Hematopoietic multipotent progenitor cell treated with erythropoietin and hydrocortisone succinate and interleukin-3 and kit ligand, for 17 days (in vitro differentiated cells): Measurements from ENCODE around the gene MND1.

Source experiments
- DNase-seq: peaks from one replicate; pipeline ENCODE4 v3.0.0-alpha.2; 2015; ENCODE audit warnings: low spot score

The MND1 gene

GRCh38 chr4:153344131-153345011, at the start of gene MND1:
Gene MND1 (plus strand): TSS chr4:153344688. CDS start chr4:153344738, 50 bp downstream.
- peak; percentile 76 for DNase-seq

DNA sequence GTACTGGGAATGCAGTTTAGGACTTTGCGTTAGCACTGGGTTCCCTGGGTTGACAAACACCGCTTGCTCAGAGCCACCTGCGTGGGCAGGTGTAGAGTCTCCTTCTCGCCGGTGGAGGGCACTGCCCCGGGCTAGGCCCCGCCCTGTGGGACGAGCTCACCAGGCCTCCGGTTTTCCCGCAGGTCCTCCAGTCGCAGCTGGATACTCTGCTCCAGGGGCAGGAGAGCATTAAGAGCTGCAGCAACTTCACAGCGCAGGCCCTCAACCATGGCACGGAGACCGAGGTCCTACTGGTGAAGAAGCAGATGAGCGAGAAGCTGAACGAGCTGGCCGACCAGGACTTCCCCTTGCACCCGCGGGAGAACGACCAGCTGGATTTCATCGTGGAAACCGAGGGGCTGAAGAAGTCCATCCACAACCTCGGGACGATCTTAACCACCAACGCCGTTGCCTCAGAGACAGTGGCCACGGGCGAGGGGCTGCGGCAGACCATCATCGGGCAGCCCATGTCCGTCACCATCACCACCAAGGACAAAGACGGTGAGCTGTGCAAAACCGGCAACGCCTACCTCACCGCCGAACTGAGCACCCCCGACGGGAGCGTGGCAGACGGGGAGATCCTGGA, 49.2 kb upstream of the MND1 start:
- no peak for DNase-seq

GRCh38 chr4:153296040-153296823, 48.3 kb upstream of the MND1 start:
- DNase-seq: no peak

GRCh38 chr4:153297116-153297515, 47.4 kb upstream of the MND1 start:
- DNase-seq: no peak

GRCh38 chr4:153310793-153311192, 33.7 kb upstream of the MND1 start:
- DNase-seq: no peak

DNA sequence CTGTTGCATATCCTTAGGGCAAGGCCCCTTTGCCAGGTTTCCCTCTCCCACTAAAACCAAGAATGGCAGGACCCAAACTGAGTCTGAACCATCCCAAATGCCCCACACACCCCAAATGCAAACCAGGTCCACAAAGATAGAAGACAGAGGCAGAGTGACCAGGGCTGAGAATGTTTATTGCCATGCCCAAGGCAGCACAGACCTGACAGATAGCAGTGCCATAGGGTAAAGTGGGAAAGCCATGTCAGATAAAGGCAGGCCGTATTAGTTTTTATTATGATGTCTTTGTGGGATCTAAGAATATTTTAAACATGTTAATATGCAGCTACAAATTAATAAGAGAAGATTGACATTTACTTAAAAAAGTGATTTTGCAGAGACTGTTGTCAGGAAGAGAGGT, 29.6 kb upstream of the MND1 start:
- DNase-seq: no peak

DNA sequence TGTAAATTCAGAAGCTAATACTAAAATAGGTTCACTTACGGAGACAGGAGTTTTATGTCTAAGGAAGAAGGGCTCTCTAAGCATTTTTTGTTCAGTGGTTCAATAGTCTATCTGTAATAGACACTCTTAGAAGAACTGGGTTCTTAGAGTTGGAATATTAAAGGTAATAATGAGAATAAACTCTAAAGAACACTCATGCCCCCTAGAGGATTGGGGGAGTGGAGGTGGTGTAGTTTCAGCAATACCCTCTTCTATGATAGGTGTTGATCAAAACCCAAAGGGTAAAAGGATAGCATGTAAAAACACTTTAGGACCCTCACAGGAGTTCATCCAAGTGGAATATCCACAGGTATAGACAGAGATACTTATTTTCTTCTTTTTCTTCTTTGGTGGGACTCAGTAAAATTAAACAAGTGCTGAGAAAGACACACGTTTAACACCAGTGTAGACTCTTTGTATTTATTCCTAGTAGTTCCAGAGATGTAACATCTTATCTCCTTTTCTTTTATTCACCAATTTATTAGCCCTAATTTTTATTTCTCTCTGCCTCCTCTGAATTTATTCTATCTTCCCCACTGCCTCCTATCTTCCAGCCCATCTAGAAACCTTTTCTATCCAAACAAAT, 25.7 kb upstream of the MND1 start:
- peak; percentile 28 for DNase-seq

DNA sequence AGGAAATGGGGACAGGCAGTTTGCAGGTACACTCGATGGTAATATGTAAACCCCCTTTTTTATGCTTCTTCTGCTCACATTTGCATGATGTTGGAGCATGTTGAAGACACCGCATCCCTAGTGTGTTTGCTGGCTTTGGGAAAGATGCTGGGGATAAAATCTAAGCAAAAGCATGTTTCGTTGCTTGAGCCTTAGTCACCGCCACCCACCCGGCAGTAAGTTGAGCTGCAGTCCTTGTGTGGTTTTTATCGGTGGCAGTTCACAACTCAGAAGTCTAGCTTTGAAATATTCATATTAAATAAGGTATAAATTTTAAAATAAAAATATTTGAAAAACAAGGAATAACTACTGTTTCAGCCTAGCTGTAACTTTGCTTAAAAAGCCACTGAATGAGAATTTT, 21.7 kb upstream of the MND1 start:
- DNase-seq: no peak

- no peak for DNase-seq
Observed at GRCh38 chr4:153324046-153324445, 20.4 kb upstream of the MND1 start.

GRCh38 chr4:153325558-153325957, 18.9 kb upstream of the MND1 start:
- DNase-seq: no peak

GRCh38 chr4:153326513-153326912, 18.0 kb upstream of the MND1 start:
- no peak for DNase-seq

GRCh38 chr4:153327247-153327646, 17.2 kb upstream of the MND1 start:
- DNase-seq: no peak

GRCh38 chr4:153332936-153333335, 11.6 kb upstream of the MND1 start:
- DNase-seq: no peak

DNA sequence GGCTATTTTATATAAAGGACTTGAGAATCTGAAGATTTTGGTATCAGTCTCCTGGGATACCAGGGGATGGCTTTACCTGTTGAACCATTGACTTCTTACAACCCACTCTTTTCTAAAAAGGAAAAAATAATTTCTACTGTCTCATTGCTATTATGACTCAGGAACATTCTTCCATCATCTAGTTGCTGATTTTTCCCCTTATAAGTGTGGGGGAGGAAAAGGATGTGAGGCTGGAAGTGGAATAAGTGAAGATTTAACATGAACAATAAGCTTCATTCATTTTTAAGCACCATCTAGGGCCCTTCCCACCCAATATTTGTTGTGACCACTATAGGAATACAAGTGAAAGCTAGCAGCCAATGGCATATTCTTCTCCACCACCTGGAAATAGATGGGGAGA, 10.6 kb upstream of the MND1 start:
- no peak for DNase-seq

- no peak for DNase-seq
Observed at GRCh38 chr4:153335665-153336064, 8.8 kb upstream of the MND1 start.

- no peak for DNase-seq
Observed at GRCh38 chr4:153337686-153338085, 6.8 kb upstream of the MND1 start.

- DNase-seq: no peak
Observed at GRCh38 chr4:153341575-153342090, 2.9 kb upstream of the MND1 start.

DNA sequence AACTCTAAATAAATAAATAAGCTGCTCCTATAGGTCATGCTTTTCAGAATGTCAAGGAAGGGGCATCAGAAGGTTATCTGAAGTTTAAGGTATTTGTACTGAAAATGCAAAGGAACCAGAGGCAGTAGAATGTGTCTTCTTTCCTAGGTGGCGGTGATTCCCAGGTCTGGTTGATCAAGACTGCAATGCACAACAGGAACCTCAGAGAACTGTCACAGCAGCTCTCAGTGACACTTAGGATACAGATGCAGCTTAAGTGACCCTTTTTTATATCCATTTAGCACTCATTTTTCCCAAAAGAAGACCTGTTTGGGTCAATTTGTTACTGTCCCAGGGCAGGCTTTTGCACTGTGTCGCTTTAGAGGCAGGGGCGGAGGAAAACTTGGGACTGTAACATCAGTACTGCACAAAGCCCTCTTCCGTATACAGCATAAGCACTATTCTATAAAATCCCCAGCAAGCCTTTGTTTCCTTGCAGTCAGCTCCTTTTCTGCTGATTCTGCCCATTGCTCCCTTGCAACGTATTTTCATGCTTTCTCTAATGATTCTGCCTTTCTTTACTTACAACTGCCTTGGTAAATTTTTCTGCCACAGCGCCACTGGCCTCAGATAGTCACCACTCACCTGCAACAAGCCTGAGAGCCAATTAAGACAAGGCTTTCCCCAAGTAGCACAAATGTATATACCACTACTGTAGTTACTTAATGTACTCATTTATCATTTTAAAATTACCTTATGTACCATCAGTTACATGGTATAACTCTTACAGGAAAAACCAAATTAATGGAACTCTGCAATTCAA, 1.5 kb upstream of the MND1 start:
- DNase-seq: no peak

GRCh38 chr4:153345012-153345981, 809 bp downstream of the MND1 start:
- DNase-seq: peak; percentile 39

DNA sequence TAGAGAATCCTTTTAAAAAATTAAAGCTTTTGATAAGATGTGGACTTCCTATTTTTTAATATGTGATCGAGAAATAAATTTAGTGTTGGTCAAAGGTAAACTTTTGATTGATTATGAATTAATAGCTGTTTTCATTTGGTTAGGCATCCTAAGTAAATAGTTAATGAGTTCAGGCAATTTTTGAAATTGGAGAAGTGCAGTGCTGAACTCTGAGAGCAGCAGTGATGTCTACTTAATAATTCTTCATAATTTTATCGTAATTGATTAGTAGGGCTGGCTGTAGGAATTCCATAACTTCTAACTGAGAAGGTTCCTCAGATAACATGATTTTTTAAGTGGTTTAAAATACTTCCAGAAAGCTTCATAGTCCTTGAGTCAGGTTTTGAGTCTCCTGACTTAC, 1.5 kb downstream of the MND1 start:
- no peak for DNase-seq
